ENCODE measurements around the gene MMP24.

Gene MMP24

GRCh38 chr20:35263532-35264341, 37.2 kb downstream of the MMP24 start:
- no peaks in the 10 kb centered on the region for H3K9me3 Mint-ChIP-seq
- peaks cover 14% of the 10 kb centered on the region for H3K4me1 Mint-ChIP-seq
- no peaks in the 10 kb centered on the region for H3K27me3 Mint-ChIP-seq
- no peak overlapping the region for H3K4me3 Mint-ChIP-seq
- peaks cover 14% of the 10 kb centered on the region for H3K36me3 Mint-ChIP-seq
- H3K27ac Mint-ChIP-seq: no peak overlapping the region

GRCh38 chr20:35264755-35265154, 38.3 kb downstream of the MMP24 start:
- no peak overlapping the region for H3K27ac Mint-ChIP-seq

DNA sequence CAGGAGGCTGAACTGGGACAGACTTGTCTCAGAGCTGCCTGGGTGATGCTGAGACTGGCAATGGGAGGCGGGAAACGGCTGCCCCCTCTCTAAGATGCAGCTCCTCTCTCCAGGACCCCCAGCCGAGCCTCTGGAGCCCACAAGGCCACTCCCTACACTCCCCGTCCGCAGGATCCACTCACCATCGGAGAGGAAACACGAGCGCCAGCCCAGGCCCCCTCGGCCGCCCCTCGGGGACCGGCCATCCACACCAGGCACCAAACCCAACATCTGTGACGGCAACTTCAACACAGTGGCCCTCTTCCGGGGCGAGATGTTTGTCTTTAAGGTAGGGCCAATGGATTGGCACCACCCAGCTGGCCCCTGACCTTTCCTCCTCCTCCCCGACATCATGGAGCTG, 40.6 kb downstream of the MMP24 start:
- H3K9me3 Mint-ChIP-seq: no peaks in the 10 kb centered on the region
- no peak overlapping the region for H3K4me3 Mint-ChIP-seq
- H3K27me3 Mint-ChIP-seq: no peaks in the 10 kb centered on the region
- H3K36me3 Mint-ChIP-seq: peaks cover 13% of the 10 kb centered on the region
- peaks cover 14% of the 10 kb centered on the region for H3K4me1 Mint-ChIP-seq
- H3K27ac Mint-ChIP-seq: no peak overlapping the region

More at GRCh38 chr20:35264755-35265154, 38.3 kb downstream of the MMP24 start:
- no peaks in the 10 kb centered on the region for H3K27me3 Mint-ChIP-seq
- H3K9me3 Mint-ChIP-seq: no peaks in the 10 kb centered on the region
- H3K4me1 Mint-ChIP-seq: peaks cover 14% of the 10 kb centered on the region
- no peak overlapping the region for H3K4me3 Mint-ChIP-seq
- H3K36me3 Mint-ChIP-seq: peaks cover 13% of the 10 kb centered on the region

DNA sequence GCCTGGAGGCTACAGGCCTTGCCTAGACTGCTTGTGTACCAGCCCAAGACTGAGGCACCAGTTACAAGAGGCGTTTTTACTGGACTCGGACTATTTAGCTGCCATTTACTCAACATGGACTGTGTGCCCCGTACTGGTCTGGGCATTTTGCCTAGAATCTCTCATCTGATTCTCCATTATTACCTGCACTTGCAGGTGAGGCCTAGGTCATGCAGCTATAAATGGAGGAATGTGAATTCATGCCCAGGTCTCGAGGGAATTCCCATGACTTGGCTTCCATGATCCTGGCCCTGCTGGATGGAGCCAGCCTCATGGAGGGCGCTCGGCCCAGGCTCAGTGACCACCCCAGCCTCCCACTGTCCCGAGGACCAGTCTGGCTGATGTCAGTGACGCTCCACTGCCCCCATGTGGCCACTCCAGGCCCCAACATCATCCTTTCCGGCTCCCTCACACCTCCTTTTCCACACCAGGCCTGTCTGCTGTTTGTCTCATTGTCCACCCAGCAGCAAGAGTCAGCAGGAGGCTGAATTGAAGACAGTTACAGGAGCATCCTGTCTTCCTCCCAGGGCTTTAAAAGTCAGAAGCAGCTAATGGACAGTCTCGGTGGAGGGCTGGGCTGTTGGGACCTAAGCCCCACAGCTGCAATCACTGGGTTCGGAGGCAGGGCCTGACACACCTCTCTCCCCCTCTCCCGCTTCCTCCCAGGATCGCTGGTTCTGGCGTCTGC, 42.7 kb downstream of the MMP24 start:
- no peak overlapping the region for H3K4me3 Mint-ChIP-seq
- H3K9me3 Mint-ChIP-seq: no peaks in the 10 kb centered on the region
- H3K4me1 Mint-ChIP-seq: peaks cover 13% of the 10 kb centered on the region
- H3K27ac Mint-ChIP-seq: no peak overlapping the region
- H3K36me3 Mint-ChIP-seq: peaks cover 4% of the 10 kb centered on the region
- no peaks in the 10 kb centered on the region for H3K27me3 Mint-ChIP-seq

GRCh38 chr20:35270021-35270902, 43.8 kb downstream of the MMP24 start:
- no peaks in the 10 kb centered on the region for H3K9me3 Mint-ChIP-seq
- no peak overlapping the region for H3K27ac Mint-ChIP-seq
- no peak overlapping the region for H3K4me3 Mint-ChIP-seq
- H3K36me3 Mint-ChIP-seq: peaks cover 4% of the 10 kb centered on the region
- H3K27me3 Mint-ChIP-seq: no peaks in the 10 kb centered on the region
- peaks cover 10% of the 10 kb centered on the region for H3K4me1 Mint-ChIP-seq

DNA sequence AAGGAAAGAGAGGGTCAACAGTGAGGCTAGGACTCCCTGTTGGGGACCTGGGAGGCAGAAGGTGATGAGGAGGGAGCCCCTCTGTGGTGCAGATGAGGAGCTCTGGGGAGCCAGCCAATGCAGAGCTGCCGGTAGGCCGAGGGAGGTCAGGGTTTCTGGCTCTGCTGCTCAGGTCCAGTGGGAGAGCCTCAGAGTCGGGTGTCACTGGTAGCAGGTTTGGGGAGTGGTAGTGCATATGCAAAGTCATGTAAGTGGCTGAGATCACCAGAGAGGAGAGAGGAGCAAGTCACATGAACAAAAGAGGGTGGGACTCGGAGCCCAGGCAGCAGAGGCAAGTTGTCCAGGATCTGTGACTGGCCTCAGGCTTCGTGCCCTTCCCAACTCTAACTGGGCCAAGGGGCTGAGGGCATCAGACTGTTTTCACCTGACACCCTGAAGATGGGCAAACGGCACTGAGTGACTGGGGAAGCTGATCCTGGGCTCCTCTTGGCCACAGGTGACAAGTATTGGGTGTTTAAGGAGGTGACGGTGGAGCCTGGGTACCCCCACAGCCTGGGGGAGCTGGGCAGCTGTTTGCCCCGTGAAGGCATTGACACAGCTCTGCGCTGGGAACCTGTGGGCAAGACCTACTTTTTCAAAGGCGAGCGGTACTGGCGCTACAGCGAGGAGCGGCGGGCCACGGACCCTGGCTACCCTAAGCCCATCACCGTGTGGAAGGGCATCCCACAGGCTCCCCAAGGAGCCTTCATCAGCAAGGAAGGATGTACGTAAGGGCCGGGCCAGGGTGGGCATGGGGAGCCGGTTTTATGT, 44.8 kb downstream of the MMP24 start:
- Mint-ChIP-seq H3K27me3 (no peaks in the 10 kb centered on the region), H3K4me3 (no peak overlapping the region), H3K9me3 (no peaks in the 10 kb centered on the region), H3K36me3 (peaks cover 4% of the 10 kb centered on the region), H3K4me1 (peaks cover 14% of the 10 kb centered on the region), H3K27ac (no peak overlapping the region)

DNA sequence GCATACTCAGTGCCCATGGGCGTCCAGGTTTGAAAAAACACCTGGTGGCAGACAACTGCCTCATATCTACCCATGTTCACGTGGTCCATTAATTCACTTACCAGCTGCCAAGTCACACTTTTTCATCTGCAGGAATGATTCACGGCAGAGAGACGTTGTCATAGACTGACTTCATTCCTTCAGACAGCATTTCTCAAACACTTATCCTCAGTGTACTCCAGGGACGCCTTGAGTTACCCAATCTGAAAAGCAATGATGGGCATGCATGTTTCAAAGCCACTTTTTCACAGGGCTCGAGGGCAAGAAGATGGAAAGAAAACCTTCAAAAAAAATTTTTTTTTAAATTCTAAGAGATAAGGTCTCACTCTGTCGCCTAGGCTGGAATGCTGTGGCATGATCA, 45.4 kb downstream of the MMP24 start:
- no peak overlapping the region for H3K27ac Mint-ChIP-seq
- peaks cover 1% of the 10 kb centered on the region for H3K36me3 Mint-ChIP-seq
- no peaks in the 10 kb centered on the region for H3K9me3 Mint-ChIP-seq
- H3K4me1 Mint-ChIP-seq: peaks cover 12% of the 10 kb centered on the region
- H3K4me3 Mint-ChIP-seq: no peak overlapping the region
- no peaks in the 10 kb centered on the region for H3K27me3 Mint-ChIP-seq

DNA sequence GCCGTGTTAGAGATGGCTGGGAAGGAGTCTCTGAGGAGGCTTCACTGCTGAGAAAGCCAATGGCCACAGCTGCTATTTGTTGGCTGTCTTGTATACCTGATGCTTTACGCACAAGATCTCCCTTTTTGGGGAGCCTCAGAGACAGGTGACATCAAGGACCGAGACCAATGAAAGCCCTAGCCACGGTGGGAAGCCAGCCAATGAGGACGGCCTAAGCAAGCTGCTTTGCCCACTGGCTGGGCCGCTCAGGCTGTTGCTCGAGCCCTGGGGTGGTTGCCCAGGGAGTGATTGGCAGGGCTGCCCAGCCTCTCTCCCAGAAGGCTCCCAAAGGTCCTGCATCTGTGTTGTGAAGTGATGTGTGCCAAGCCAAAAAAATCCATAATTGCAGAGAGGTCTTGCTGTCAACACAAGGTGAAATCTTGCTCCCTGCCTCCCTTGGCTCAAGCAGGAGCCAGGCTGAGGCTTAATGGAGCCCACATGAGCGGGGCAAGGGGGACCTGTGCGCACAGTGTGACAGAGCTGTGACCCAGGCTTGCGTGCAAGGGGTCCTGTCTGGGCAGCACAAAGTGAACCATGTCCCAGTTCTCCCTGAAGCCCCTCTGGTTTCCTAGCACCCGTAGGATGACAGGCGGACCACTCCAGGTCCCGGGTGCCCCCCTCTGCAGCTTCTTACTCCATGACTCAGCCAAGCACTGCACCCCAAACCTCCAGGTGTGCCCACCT, 47.1 kb downstream of the MMP24 start:
- no peak overlapping the region for H3K27ac Mint-ChIP-seq
- H3K4me1 Mint-ChIP-seq: peaks cover 11% of the 10 kb centered on the region
- H3K9me3 Mint-ChIP-seq: no peaks in the 10 kb centered on the region
- no peak overlapping the region for H3K4me3 Mint-ChIP-seq
- peaks cover 4% of the 10 kb centered on the region for H3K36me3 Mint-ChIP-seq
- no peaks in the 10 kb centered on the region for H3K27me3 Mint-ChIP-seq

GRCh38 chr20:35274172-35275092, 47.9 kb downstream of the MMP24 start:
- Mint-ChIP-seq H3K4me3 (no peak overlapping the region), H3K9me3 (no peaks in the 10 kb centered on the region), H3K27ac (peak overlapping the region; percentile 12), H3K27me3 (no peaks in the 10 kb centered on the region), H3K36me3 (peaks cover 6% of the 10 kb centered on the region), H3K4me1 (peaks cover 11% of the 10 kb centered on the region)

DNA sequence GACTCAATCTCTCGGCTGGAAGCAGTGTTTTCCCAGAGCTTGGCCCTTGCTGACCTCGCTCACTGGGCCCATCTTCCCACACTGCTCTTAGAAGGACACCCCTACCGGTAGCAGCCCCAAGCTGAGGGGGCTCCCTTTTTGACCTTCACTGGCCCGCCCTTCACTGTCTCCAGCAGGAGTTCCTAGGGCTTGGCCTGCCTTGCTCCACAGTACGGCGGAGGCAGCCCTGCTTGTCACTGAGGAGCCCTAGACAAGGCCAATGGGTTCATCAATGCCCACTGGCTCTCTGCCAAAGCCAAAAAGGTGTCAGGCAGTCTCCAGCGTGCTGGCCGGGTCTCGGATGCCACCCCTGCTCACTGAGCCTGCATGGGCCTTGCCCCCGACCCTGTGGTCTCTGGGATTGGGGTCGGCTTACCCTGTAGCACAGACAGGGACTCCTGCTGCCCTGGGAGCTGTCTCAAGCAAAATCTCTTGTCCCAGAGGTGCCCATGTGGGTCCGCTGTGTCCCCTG, 49.3 kb downstream of the MMP24 start:
- peak overlapping the region; percentile 97 for H3K4me3 Mint-ChIP-seq
- no peak overlapping the region for H3K27ac Mint-ChIP-seq
- peaks cover 11% of the 10 kb centered on the region for H3K4me1 Mint-ChIP-seq
- H3K36me3 Mint-ChIP-seq: peaks cover 11% of the 10 kb centered on the region
- H3K9me3 Mint-ChIP-seq: no peaks in the 10 kb centered on the region
- H3K27me3 Mint-ChIP-seq: no peaks in the 10 kb centered on the region

- peaks cover 11% of the 10 kb centered on the region for H3K36me3 Mint-ChIP-seq
- H3K4me1 Mint-ChIP-seq: peaks cover 11% of the 10 kb centered on the region
- H3K27ac Mint-ChIP-seq: no peak overlapping the region
- H3K4me3 Mint-ChIP-seq: peak overlapping the region; percentile 97
- H3K27me3 Mint-ChIP-seq: no peaks in the 10 kb centered on the region
- H3K9me3 Mint-ChIP-seq: no peaks in the 10 kb centered on the region
These were observed 49.9 kb downstream of the MMP24 start for GRCh38 chr20:35276408-35276807.

DNA sequence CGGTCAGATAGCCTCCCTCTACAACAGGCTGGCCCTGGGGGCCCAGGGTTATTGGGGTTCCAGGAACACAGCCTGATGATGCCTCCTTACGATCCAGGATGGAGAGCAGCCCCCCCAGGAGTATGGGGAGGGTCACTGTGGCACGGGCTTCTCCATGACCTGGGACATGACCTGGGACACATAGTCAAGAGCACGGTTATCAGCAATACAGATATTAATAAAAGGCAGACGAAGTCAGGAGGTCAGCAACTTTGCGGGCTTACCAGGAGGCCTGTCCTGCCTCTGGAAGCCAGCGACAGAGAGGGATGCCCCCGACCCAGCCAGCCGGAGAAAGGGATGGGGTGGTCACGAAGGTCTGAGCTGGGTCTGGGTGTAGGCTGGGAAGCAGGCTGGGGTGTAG, 50.6 kb downstream of the MMP24 start:
- Mint-ChIP-seq H3K4me1 (peaks cover 16% of the 10 kb centered on the region), H3K36me3 (peaks cover 14% of the 10 kb centered on the region), H3K27ac (peak overlapping the region; percentile 97), H3K27me3 (no peaks in the 10 kb centered on the region), H3K4me3 (peak overlapping the region; percentile 97), H3K9me3 (no peaks in the 10 kb centered on the region)

DNA sequence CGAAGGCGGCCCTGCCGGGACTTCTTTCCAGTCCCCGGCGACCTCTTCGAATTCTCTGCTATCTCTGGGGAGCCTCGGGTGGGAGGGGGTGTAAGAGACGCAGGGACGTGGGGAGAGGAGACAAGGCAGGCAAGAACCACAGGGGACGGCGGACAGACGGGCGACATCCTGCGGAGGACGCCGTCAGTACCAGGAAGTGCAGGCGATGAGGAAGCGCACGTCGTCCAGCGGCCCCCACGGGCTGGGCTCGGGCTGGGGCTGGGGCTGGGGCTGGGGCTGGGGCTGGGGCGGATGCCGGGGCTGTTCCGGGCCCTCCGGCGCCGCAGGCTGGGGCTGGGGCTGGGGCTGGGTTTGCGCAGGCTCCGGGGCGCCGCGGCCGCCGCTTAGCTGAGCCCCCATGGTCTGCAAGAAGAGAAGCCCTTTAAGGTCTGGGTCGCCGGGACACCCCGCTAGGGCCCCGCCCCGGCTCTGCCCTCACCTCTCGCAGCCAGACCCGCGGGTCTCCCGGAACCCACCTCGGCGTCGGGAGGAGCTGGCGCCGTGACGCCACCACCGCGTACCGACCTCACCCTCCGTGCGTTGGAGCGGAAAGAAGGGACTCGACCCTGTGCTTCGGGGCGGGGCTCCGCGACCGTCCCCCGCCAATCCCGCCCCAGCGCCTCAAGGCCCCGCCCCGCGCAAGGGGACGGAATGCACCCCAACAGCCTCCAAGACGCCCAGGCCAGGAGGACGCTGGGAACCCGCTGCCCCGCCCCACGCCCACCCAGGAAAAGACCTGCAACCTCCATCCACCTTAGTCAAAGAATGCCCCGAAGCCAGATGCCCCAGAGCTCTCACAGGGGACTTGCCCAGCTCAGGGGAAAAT, 51.3 kb downstream of the MMP24 start, which contains the start of gene MMP24OS:
Gene MMP24OS (minus strand): TSS at position 592 of the 865 bp plus-strand sequence. CDS start 193 bp downstream, at position 399.
- Mint-ChIP-seq H3K4me3 (peak within 1 kb of the TSS; percentile 97), H3K36me3 (peaks cover 15% of the 10 kb centered on the region), H3K27me3 (no peaks in the 10 kb centered on the region), H3K4me1 (peaks cover 17% of the 10 kb centered on the region), H3K9me3 (no peaks in the 10 kb centered on the region), H3K27ac (peak within 1 kb of the TSS; percentile 97)

Data from activated naive CD4-positive, alpha-beta T cell treated with anti-CD3 and anti-CD28 coated beads, Interleukin-2, amount 50 U/mL, for 24 hours (primary cell).